HepG2 (cell line): ENCODE results near the gene DAG1. TPM values are rescaled to one million over a fixed set of nuclear protein-coding genes. Genes with fewer than 3 reads are reported as not detected.

Source experiments
- ASH2L ChIP-seq: fragments of 300-600, 200-600 bp; sonication (generic); IDR thresholded peaks from 2 replicates; pipeline ENCODE4 v1.7.0; 2017; ENCODE audit warnings: low read depth, mild to moderate bottlenecking, moderate library complexity, mixed read lengths, low read length; ENCODE audit not compliant: insufficient read length
- ATM ChIP-seq: fragments of 450-650 bp; IDR thresholded peaks from 2 replicates; pipeline ENCODE4 v1.7.1; 2017; ENCODE audit warnings: mild to moderate bottlenecking, borderline replicate concordance
- CHD2 ChIP-seq: IDR thresholded peaks from 2 replicates; pipeline ENCODE4 v1.6.1; 2011; ENCODE audit warnings: low read depth, low read length, improper control_type of control experiment
- ELF4 ChIP-seq: sonication (generic); formaldehyde crosslinking; IDR thresholded peaks from 2 replicates; pipeline ENCODE4 v1.5.0; 2020; ENCODE audit warnings: missing genetic modification reagents, mild to moderate bottlenecking, moderate library complexity, borderline replicate concordance
- FOXM1 ChIP-seq: sonication (generic); formaldehyde crosslinking; IDR thresholded peaks from 2 replicates; pipeline ENCODE4 v1.5.0; 2020; ENCODE audit warnings: missing genetic modification reagents
- GZF1 ChIP-seq: sonication (generic); formaldehyde crosslinking; IDR thresholded peaks from 2 replicates; pipeline ENCODE4 v1.5.1; 2020; ENCODE audit warnings: mild to moderate bottlenecking, missing genetic modification reagents
- IRX3 ChIP-seq: sonication (generic); formaldehyde crosslinking; IDR thresholded peaks from 2 replicates; pipeline ENCODE4 v1.8.1; 2023; ENCODE audit warnings: mild to moderate bottlenecking, low read depth, missing genetic modification reagents, borderline replicate concordance
- NFYC ChIP-seq: IDR thresholded peaks from 2 replicates; pipeline ENCODE4 v1.6.1; 2016; ENCODE audit warnings: missing genetic modification reagents, missing compliant biosample characterization
- PRMT3 ChIP-seq: sonication (generic); formaldehyde crosslinking; IDR thresholded peaks from 2 replicates; pipeline ENCODE4 v1.8.1; 2022; ENCODE audit warnings: low read depth, mild to moderate bottlenecking, moderate library complexity, missing genetic modification reagents, borderline replicate concordance
- ZFP62 ChIP-seq: sonication (generic); formaldehyde crosslinking; IDR thresholded peaks from 2 replicates; pipeline ENCODE4 v1.4.0; 2020; ENCODE audit warnings: missing genetic modification reagents
- ZFP82 ChIP-seq: sonication (generic); formaldehyde crosslinking; IDR thresholded peaks from 2 replicates; pipeline ENCODE4 v1.5.1; 2020; ENCODE audit warnings: mild to moderate bottlenecking, missing genetic modification reagents, borderline replicate concordance
- ZMAT3 ChIP-seq: sonication (generic); formaldehyde crosslinking; conservative IDR thresholded peaks from 2 replicates; pipeline ENCODE4 v1.7.0; 2021; ENCODE audit warnings: missing genetic modification reagents
- ZNF12 ChIP-seq: sonication (generic); formaldehyde crosslinking; IDR thresholded peaks from 2 replicates; pipeline ENCODE4 v1.5.0; 2020; ENCODE audit warnings: missing genetic modification reagents
- ZNF430 ChIP-seq: sonication (generic); formaldehyde crosslinking; IDR thresholded peaks from 2 replicates; pipeline ENCODE4 v1.9.0; 2021; ENCODE audit warnings: mild to moderate bottlenecking, missing genetic modification reagents
- polyA plus RNA-seq, 8 experiments: library from polyadenylated mRNA; depleted of rRNA in 3 of 8; stranded (reverse) in 7 of 8; unstranded in 1 of 8; fragments of >200 nt; fragmentation: Illumina TruSeq in 4 of 8; extraction: Trizol in 4 of 8; gene quantifications; 2 replicates each; pipeline versions ENCODE4 v1.2.1 to v1.2.3, GENCODE V29; 2011 to 2016; ENCODE audit warnings: low read depth in 4 of 8, missing spikeins in 1 of 8, mixed read lengths in 1 of 8; ENCODE audit not compliant: insufficient read depth in 1 of 8
- total RNA-seq, 5 experiments: library from RNA; depleted of rRNA; stranded (reverse); fragments of >200 nt; fragmentation: Illumina TruSeq; extraction: Trizol; gene quantifications; 2 replicates each; pipeline ENCODE4 v1.2.3, GENCODE V29; 2016; ENCODE audit warnings: low read depth in 1 of 5
- TF ChIP-seq, protein P1 (sequence below): sonication (generic); formaldehyde crosslinking; IDR thresholded peaks from 2 replicates; pipeline ENCODE4 v1.4.0; 2020; ENCODE audit warnings: missing genetic modification reagents, borderline replicate concordance
- TF ChIP-seq, protein P2 (sequence below): IDR thresholded peaks from 2 replicates; pipeline ENCODE4 v1.6.1; 2012; ENCODE audit warnings: low read length, improper control_type of control experiment
- TF ChIP-seq, protein P3 (sequence below): sonication (generic); formaldehyde crosslinking; IDR thresholded peaks from 2 replicates; pipeline ENCODE4 v1.4.0; 2020; ENCODE audit warnings: missing genetic modification reagents, mild to moderate bottlenecking, borderline replicate concordance

DAG1 gene
- total and polyA plus RNA-seq, 2 of the 13 experiments (the other 11 are each of a cell fraction or from before 2014, with no cell fraction given): 47.3 to 50.4 TPM

DNA sequence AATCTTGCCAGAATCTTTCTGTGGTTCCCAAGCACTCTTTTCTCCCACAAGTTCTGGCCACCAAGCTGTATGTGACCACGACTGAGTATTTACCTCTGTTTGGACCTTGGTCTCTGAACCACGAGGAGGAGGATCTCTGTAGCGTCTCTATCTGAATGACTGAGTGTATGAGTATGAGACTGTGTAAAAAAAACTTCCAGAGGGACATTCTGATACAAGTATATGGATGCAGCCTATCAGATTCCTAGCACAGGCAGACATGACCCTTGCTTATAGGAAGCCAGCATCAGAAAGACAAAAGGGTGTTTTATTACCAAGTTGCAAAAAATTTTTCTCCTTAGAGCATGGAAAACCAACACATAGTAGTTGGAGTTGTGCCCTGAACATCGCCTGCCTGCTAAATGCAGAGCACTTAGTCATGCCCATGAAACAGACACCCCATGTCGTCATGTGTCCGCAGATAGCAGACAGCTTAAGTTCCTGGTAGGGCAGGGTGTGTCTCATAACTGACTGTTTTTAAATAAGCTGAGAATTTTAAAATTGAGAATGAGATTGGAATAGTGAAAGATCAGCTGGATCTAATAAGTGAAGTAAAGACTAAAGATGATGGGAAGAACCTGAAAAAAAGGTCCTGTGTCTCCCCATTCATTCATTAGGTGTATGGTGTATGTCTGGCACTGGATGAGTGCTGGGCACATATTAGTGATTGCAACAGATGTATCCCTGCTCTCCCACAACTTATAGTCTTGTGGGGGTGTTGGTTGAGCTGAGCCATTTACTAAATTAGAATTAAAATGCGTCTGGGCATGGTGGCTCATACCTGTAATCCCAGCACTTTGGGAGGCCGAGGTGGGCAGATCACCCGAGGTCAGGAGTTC lies 30.9 kb downstream of the DAG1 start (continued):
- TF ChIP-seq, protein P1, sequence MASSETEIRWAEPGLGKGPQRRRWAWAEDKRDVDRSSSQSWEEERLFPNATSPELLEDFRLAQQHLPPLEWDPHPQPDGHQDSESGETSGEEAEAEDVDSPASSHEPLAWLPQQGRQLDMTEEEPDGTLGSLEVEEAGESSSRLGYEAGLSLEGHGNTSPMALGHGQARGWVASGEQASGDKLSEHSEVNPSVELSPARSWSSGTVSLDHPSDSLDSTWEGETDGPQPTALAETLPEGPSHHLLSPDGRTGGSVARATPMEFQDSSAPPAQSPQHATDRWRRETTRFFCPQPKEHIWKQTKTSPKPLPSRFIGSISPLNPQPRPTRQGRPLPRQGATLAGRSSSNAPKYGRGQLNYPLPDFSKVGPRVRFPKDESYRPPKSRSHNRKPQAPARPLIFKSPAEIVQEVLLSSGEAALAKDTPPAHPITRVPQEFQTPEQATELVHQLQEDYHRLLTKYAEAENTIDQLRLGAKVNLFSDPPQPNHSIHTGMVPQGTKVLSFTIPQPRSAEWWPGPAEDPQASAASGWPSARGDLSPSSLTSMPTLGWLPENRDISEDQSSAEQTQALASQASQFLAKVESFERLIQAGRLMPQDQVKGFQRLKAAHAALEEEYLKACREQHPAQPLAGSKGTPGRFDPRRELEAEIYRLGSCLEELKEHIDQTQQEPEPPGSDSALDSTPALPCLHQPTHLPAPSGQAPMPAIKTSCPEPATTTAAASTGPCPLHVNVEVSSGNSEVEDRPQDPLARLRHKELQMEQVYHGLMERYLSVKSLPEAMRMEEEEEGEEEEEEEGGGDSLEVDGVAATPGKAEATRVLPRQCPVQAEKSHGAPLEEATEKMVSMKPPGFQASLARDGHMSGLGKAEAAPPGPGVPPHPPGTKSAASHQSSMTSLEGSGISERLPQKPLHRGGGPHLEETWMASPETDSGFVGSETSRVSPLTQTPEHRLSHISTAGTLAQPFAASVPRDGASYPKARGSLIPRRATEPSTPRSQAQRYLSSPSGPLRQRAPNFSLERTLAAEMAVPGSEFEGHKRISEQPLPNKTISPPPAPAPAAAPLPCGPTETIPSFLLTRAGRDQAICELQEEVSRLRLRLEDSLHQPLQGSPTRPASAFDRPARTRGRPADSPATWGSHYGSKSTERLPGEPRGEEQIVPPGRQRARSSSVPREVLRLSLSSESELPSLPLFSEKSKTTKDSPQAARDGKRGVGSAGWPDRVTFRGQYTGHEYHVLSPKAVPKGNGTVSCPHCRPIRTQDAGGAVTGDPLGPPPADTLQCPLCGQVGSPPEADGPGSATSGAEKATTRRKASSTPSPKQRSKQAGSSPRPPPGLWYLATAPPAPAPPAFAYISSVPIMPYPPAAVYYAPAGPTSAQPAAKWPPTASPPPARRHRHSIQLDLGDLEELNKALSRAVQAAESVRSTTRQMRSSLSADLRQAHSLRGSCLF (CRISPR knock-in tag): no peak
- TF ChIP-seq ZFP82 (no peak), ATM (no peak), IRX3 (CRISPR knock-in tag) (no peak), ZNF430 (CRISPR knock-in tag) (no peak), ZMAT3 (no peak), ZNF12 (peak; percentile 93), ZFP62 (CRISPR knock-in tag) (no peak), ASH2L (peak; percentile 56), PRMT3 (no peak), FOXM1 (CRISPR knock-in tag) (no peak), GZF1 (CRISPR knock-in tag) (no peak), CHD2 (no peak), ELF4 (CRISPR knock-in tag) (no peak), NFYC (CRISPR knock-in tag) (no peak)
- TF ChIP-seq, protein P2, sequence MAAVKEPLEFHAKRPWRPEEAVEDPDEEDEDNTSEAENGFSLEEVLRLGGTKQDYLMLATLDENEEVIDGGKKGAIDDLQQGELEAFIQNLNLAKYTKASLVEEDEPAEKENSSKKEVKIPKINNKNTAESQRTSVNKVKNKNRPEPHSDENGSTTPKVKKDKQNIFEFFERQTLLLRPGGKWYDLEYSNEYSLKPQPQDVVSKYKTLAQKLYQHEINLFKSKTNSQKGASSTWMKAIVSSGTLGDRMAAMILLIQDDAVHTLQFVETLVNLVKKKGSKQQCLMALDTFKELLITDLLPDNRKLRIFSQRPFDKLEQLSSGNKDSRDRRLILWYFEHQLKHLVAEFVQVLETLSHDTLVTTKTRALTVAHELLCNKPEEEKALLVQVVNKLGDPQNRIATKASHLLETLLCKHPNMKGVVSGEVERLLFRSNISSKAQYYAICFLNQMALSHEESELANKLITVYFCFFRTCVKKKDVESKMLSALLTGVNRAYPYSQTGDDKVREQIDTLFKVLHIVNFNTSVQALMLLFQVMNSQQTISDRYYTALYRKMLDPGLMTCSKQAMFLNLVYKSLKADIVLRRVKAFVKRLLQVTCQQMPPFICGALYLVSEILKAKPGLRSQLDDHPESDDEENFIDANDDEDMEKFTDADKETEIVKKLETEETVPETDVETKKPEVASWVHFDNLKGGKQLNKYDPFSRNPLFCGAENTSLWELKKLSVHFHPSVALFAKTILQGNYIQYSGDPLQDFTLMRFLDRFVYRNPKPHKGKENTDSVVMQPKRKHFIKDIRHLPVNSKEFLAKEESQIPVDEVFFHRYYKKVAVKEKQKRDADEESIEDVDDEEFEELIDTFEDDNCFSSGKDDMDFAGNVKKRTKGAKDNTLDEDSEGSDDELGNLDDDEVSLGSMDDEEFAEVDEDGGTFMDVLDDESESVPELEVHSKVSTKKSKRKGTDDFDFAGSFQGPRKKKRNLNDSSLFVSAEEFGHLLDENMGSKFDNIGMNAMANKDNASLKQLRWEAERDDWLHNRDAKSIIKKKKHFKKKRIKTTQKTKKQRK: no peak
- TF ChIP-seq, protein P3, sequence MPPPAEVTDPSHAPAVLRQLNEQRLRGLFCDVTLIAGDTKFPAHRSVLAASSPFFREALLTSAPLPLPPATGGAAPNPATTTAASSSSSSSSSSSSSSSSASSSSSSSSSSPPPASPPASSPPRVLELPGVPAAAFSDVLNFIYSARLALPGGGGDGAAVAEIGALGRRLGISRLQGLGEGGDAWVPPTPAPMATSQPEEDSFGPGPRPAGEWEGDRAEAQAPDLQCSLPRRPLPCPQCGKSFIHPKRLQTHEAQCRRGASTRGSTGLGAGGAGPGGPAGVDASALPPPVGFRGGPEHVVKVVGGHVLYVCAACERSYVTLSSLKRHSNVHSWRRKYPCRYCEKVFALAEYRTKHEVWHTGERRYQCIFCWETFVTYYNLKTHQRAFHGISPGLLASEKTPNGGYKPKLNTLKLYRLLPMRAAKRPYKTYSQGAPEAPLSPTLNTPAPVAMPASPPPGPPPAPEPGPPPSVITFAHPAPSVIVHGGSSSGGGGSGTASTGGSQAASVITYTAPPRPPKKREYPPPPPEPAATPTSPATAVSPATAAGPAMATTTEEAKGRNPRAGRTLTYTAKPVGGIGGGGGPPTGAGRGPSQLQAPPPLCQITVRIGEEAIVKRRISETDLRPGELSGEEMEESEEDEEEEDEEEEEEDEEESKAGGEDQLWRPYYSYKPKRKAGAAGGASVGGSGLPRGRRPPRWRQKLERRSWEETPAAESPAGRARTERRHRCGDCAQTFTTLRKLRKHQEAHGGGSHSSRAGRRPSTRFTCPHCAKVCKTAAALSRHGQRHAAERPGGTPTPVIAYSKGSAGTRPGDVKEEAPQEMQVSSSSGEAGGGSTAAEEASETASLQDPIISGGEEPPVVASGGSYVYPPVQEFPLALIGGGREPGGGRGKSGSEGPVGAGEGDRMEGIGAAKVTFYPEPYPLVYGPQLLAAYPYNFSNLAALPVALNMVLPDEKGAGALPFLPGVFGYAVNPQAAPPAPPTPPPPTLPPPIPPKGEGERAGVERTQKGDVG (CRISPR knock-in tag): no peak
